SW480 (cell line): ENCODE data around the gene SLC1A5.
"Not testable (repeated sequence)": the region's sequence is repeated elsewhere in the genome, so short reads cannot be mapped to it uniquely, and the experiment has no call there.

Experiments
- DNase-seq: peaks from one replicate; pipeline ENCODE4 v3.0.0-alpha.2; 2016; ENCODE audit warnings: low spot score

SLC1A5 gene

GRCh38 chr19:46798713-46799112, 10.3 kb upstream of the SLC1A5 start:
- DNase-seq, result no peak

GRCh38 chr19:46797881-46798280, 9.5 kb upstream of the SLC1A5 start:
- DNase-seq, result no peak

GRCh38 chr19:46791944-46792343, 3.5 kb upstream of the SLC1A5 start:
- peak; percentile 72 for DNase-seq

- DNase-seq, result no peak
These were observed 977 bp upstream of the SLC1A5 start for GRCh38 chr19:46789371-46789770.

GRCh38 chr19:46788968-46789338, 559 bp upstream of the SLC1A5 start:
- no peak for DNase-seq

GRCh38 chr19:46787331-46788261, 798 bp downstream of the SLC1A5 start:
- DNase-seq, result no peak

- no peak for DNase-seq
These were observed 1.4 kb downstream of the SLC1A5 start for GRCh38 chr19:46787040-46787330.

GRCh38 chr19:46786236-46787039, 2.0 kb downstream of the SLC1A5 start:
- DNase-seq, result peak; percentile 89

- no peak for DNase-seq
These were observed 2.5 kb downstream of the SLC1A5 start for GRCh38 chr19:46785980-46786235.

- DNase-seq, result no peak
These were observed 3.1 kb downstream of the SLC1A5 start for GRCh38 chr19:46785054-46785979.

GRCh38 chr19:46784262-46785053, 3.9 kb downstream of the SLC1A5 start:
- peak; percentile 98 for DNase-seq

GRCh38 chr19:46783670-46784069, 4.7 kb downstream of the SLC1A5 start:
- no peak for DNase-seq

GRCh38 chr19:46782355-46783019, 5.9 kb downstream of the SLC1A5 start:
- no peak for DNase-seq

- DNase-seq, result not testable (repeated sequence)
These were observed 10.3 kb downstream of the SLC1A5 start for GRCh38 chr19:46777956-46778645.

GRCh38 chr19:46776927-46777911, 11.2 kb downstream of the SLC1A5 start:
- peak; percentile 75 for DNase-seq

GRCh38 chr19:46775642-46776258, 12.6 kb downstream of the SLC1A5 start:
- no peak for DNase-seq

- peak; percentile 85 for DNase-seq
These were observed 15.4 kb downstream of the SLC1A5 start for GRCh38 chr19:46773018-46773399.

- DNase-seq, result peak; percentile 76
These were observed 16.0 kb downstream of the SLC1A5 start for GRCh38 chr19:46772170-46773017.
